HG03460 (cell line): ENCODE measurements around the gene FOSB.
A peak's percentile ranks its signal among the peaks of the same experiment; 100 is the strongest.

Experiments used
- ATAC-seq: cut with Tn5 transposase; IDR thresholded peaks from one replicate; pipeline ENCODE4 v1.9.1; 2021; ENCODE audit not compliant: unreplicated experiment

The FOSB gene

GRCh38 chr19:45478454-45479238 is 10.8 kb downstream of the FOSB start:
- peak; percentile 77 for ATAC-seq

- no peak for ATAC-seq
Observed at GRCh38 chr19:45483033-45483432, 15.2 kb downstream of the FOSB start.

GRCh38 chr19:45484273-45484945 is 16.6 kb downstream of the FOSB start:
- no peak for ATAC-seq

- ATAC-seq, result peak; percentile 86
Observed at GRCh38 chr19:45485305-45486077, 17.7 kb downstream of the FOSB start.

GRCh38 chr19:45488708-45489107 is 20.9 kb downstream of the FOSB start:
- no peak for ATAC-seq

- no peak for ATAC-seq
Observed at GRCh38 chr19:45489216-45489855, 21.5 kb downstream of the FOSB start.

GRCh38 chr19:45492137-45492626 is 24.4 kb downstream of the FOSB start:
- ATAC-seq, result no peak

- ATAC-seq, result no peak
Observed at GRCh38 chr19:45492627-45493470, 25.1 kb downstream of the FOSB start.

- no peak for ATAC-seq
Observed at GRCh38 chr19:45494261-45494916, 26.6 kb downstream of the FOSB start.

- no peak for ATAC-seq
Observed at GRCh38 chr19:45495178-45495577, 27.4 kb downstream of the FOSB start.

GRCh38 chr19:45496349-45496953 is 28.7 kb downstream of the FOSB start:
- ATAC-seq, result peak; percentile 21

- no peak for ATAC-seq
Observed at GRCh38 chr19:45497791-45498190, 30.0 kb downstream of the FOSB start.

GRCh38 chr19:45498411-45499195 is 30.8 kb downstream of the FOSB start, which contains the start of gene PPM1N:
Gene PPM1N (plus strand): TSS chr19:45498443. CDS start chr19:45498473, 30 bp downstream.
- no peak for ATAC-seq

- no peak for ATAC-seq
Observed at GRCh38 chr19:45499196-45500180, 31.7 kb downstream of the FOSB start.

- ATAC-seq, result no peak
Observed at GRCh38 chr19:45500918-45501729, 33.3 kb downstream of the FOSB start.

- no peak for ATAC-seq
Observed at GRCh38 chr19:45501730-45502014, 33.9 kb downstream of the FOSB start.

GRCh38 chr19:45502111-45502510 is 34.3 kb downstream of the FOSB start:
- ATAC-seq, result no peak
